SK-N-SH treated with all-trans-retinoic acid at 6 μM for 48 hours (cell line): ENCODE data around the gene HDAC4.

Experiments used
- ATAC-seq: fragments of 200-7000 bp; cut with Tn5 transposase; 3 replicates; pipeline ENCODE4 v1.9.1; 2020; ENCODE audit warnings: mild to moderate bottlenecking, moderate library complexity
- BACH2 ChIP-seq: fragments of 250-450 bp; sonication (Bioruptor Pico); IDR thresholded peaks from 2 replicates; pipeline ENCODE4 v1.9.0; 2021; ENCODE audit warnings: mild to moderate bottlenecking, borderline replicate concordance
- CREB5 ChIP-seq: fragments of 250-450 bp; sonication (Bioruptor Pico); IDR thresholded peaks from 2 replicates; pipeline ENCODE4 v1.5.1; 2020; ENCODE audit warnings: low read depth, mild to moderate bottlenecking, moderate library complexity
- CSDC2 ChIP-seq: fragments of 250-450 bp; sonication (Bioruptor Pico); IDR thresholded peaks from 2 replicates; pipeline ENCODE4 v1.5.0; 2020; ENCODE audit warnings: mild to moderate bottlenecking, moderate library complexity
- CSRNP3 ChIP-seq: fragments of 250-450 bp; sonication (Bioruptor Pico); IDR thresholded peaks from 2 replicates; pipeline ENCODE4 v1.5.1; 2021; ENCODE audit warnings: mild to moderate bottlenecking, moderate library complexity
- ESRRG ChIP-seq: fragments of 250-450 bp; sonication (Bioruptor Pico); IDR thresholded peaks from 2 replicates; pipeline ENCODE4 v1.6.1; 2021; ENCODE audit warnings: mild to moderate bottlenecking
- GLIS3 ChIP-seq: fragments of 250-450 bp; sonication (Bioruptor Pico); IDR thresholded peaks from 2 replicates; pipeline ENCODE4 v1.5.0; 2020; ENCODE audit warnings: mild to moderate bottlenecking, moderate library complexity
- ISL1 ChIP-seq: fragments of 250-450 bp; sonication (Bioruptor Pico); IDR thresholded peaks from 2 replicates; pipeline ENCODE4 v2.1.2; 2022; ENCODE audit warnings: mild to moderate bottlenecking, moderate library complexity
- OSR1 ChIP-seq: fragments of 250-450 bp; sonication (Bioruptor Pico); IDR thresholded peaks from 2 replicates; pipeline ENCODE4 v1.8.0; 2022; ENCODE audit warnings: moderate library complexity, mild to moderate bottlenecking, inconsistent platforms
- PATZ1 ChIP-seq: fragments of 250-450 bp; sonication (Bioruptor Pico); IDR thresholded peaks from 2 replicates; pipeline ENCODE4 v1.8.0; 2020; ENCODE audit warnings: mild to moderate bottlenecking, moderate library complexity, borderline replicate concordance
- POU6F1 ChIP-seq: fragments of 250-450 bp; sonication (Bioruptor Pico); IDR thresholded peaks from 2 replicates; pipeline ENCODE4 v1.8.0; 2021; ENCODE audit warnings: low read depth, mild to moderate bottlenecking, moderate library complexity, borderline replicate concordance
- PPARA ChIP-seq: fragments of 250-450 bp; sonication (Bioruptor Pico); IDR thresholded peaks from 2 replicates; pipeline ENCODE4 v1.5.0; 2020; ENCODE audit warnings: mild to moderate bottlenecking, borderline replicate concordance
- RARB ChIP-seq: fragments of 250-450 bp; sonication (Bioruptor Pico); IDR thresholded peaks from 2 replicates; pipeline ENCODE4 v1.8.0; 2021; ENCODE audit warnings: mild to moderate bottlenecking, moderate library complexity
- SNAI2 ChIP-seq: fragments of 250-450 bp; sonication (Bioruptor Pico); IDR thresholded peaks from 2 replicates; pipeline ENCODE4 v1.5.0; 2020; ENCODE audit warnings: mild to moderate bottlenecking, moderate library complexity
- TCF4 ChIP-seq: fragments of 250-450 bp; sonication (Bioruptor Pico); IDR thresholded peaks from 2 replicates; pipeline ENCODE4 v1.8.0; 2021; ENCODE audit warnings: mild to moderate bottlenecking, moderate library complexity, borderline replicate concordance
- TOX ChIP-seq: fragments of 250-450 bp; sonication (Bioruptor Pico); IDR thresholded peaks from 2 replicates; pipeline ENCODE4 v1.8.0; 2021; ENCODE audit warnings: mild to moderate bottlenecking, moderate library complexity, borderline replicate concordance
- TSHZ2 ChIP-seq: fragments of 250-450 bp; sonication (Bioruptor Pico); IDR thresholded peaks from 2 replicates; pipeline ENCODE4 v1.5.0; 2020; ENCODE audit warnings: mild to moderate bottlenecking, moderate library complexity
- ZC3H10 ChIP-seq: fragments of 250-450 bp; sonication (Bioruptor Pico); IDR thresholded peaks from 2 replicates; pipeline ENCODE4 v1.5.1; 2021; ENCODE audit warnings: mild to moderate bottlenecking, moderate library complexity
- ZFP3 ChIP-seq: fragments of 250-450 bp; sonication (Bioruptor Pico); IDR thresholded peaks from 2 replicates; pipeline ENCODE4 v1.5.0; 2020; ENCODE audit warnings: mild to moderate bottlenecking, moderate library complexity
- ZFP30 ChIP-seq: fragments of 450-650 bp; formaldehyde crosslinking; IDR thresholded peaks from 2 replicates; pipeline ENCODE4 v1.5.0; 2022; ENCODE audit warnings: mild to moderate bottlenecking, moderate library complexity
- ZNF565 ChIP-seq: fragments of 450-650 bp; formaldehyde crosslinking; conservative IDR thresholded peaks from 2 replicates; pipeline ENCODE4 v1.5.0; 2020; ENCODE audit warnings: low read depth, mild to moderate bottlenecking, moderate library complexity
- ZNF70 ChIP-seq: fragments of 450-650 bp; formaldehyde crosslinking; IDR thresholded peaks from 2 replicates; pipeline ENCODE4 v1.5.0; 2020; ENCODE audit warnings: mild to moderate bottlenecking, moderate library complexity
- ZNF8 ChIP-seq: fragments of 450-650 bp; formaldehyde crosslinking; IDR thresholded peaks from 2 replicates; pipeline ENCODE4 v1.5.0; 2020; ENCODE audit warnings: mild to moderate bottlenecking, moderate library complexity

The HDAC4 gene

GRCh38 chr2:239140346-239141020 is 260.3 kb downstream of the HDAC4 start:
- ATAC-seq = no peak
- TF ChIP-seq OSR1 (CRISPR knock-in tag) = no peak
- TF ChIP-seq BACH2 (CRISPR knock-in tag) = no peak
- no peak for TF ChIP-seq TSHZ2 (CRISPR knock-in tag)
- no peak for TF ChIP-seq ZFP30
- TF ChIP-seq ZNF8 (CRISPR knock-in tag) = no peak
- TF ChIP-seq RARB (CRISPR knock-in tag) = no peak
- TF ChIP-seq POU6F1 = no peak
- no peak for TF ChIP-seq ISL1 (CRISPR knock-in tag)
- no peak for TF ChIP-seq ESRRG (CRISPR knock-in tag)
- TF ChIP-seq ZC3H10 = no peak
- TF ChIP-seq TCF4 (CRISPR knock-in tag) = no peak
- no peak for TF ChIP-seq ZNF565 (CRISPR knock-in tag)
- no peak for TF ChIP-seq ZFP3 (CRISPR knock-in tag)
- no peak for TF ChIP-seq PPARA (CRISPR knock-in tag)
- TF ChIP-seq GLIS3 (CRISPR knock-in tag) = no peak

GRCh38 chr2:239139566-239139965 is 261.3 kb downstream of the HDAC4 start:
- TF ChIP-seq ZNF70 (CRISPR knock-in tag) (no peak), BACH2 (CRISPR knock-in tag) (no peak), CSRNP3 (CRISPR knock-in tag) (no peak), CSDC2 (CRISPR knock-in tag) (no peak), PATZ1 (CRISPR knock-in tag) (no peak), ZFP3 (CRISPR knock-in tag) (no peak), GLIS3 (CRISPR knock-in tag) (no peak), ZNF565 (CRISPR knock-in tag) (no peak), ZC3H10 (no peak), ESRRG (CRISPR knock-in tag) (no peak), ZNF8 (CRISPR knock-in tag) (no peak), SNAI2 (CRISPR knock-in tag) (no peak), OSR1 (CRISPR knock-in tag) (no peak), RARB (CRISPR knock-in tag) (no peak), ZFP30 (no peak), POU6F1 (no peak), TCF4 (CRISPR knock-in tag) (no peak), CREB5 (CRISPR knock-in tag) (no peak), TOX (no peak)
- TF ChIP-seq, all 23 proteins: peak for 0

More at GRCh38 chr2:239139566-239139965, 261.3 kb downstream of the HDAC4 start:
- ATAC-seq = no peak
